DMS153 (cell line): ENCODE data around the gene OSM.
A peak's percentile ranks its signal among the peaks of the same experiment; 100 is the strongest.

Experiments used
- DNase-seq: peaks from one replicate; lab custom pipeline; 2025; lab: John Stamatoyannopoulos, UW

OSM gene

GRCh38 chr22:30266445-30267381 is at the start of gene OSM:
Gene OSM, minus strand, starts transcription at chr22:30266851. Its CDS starts 52 bp downstream, at chr22:30266799.
- no peak for DNase-seq

- DNase-seq, result no peak
Measured at GRCh38 chr22:30315962-30316576, 49.4 kb upstream of the OSM start.

GRCh38 chr22:30314915-30315314 is 48.3 kb upstream of the OSM start:
- DNase-seq, result no peak

- no peak for DNase-seq
Measured at GRCh38 chr22:30313527-30314363, 47.1 kb upstream of the OSM start.

GRCh38 chr22:30312053-30312452 is 45.4 kb upstream of the OSM start:
- DNase-seq, result no peak

GRCh38 chr22:30310881-30311771 is 44.5 kb upstream of the OSM start:
- DNase-seq, result no peak

- peak; percentile 38 for DNase-seq
Measured at GRCh38 chr22:30309951-30310741, 43.5 kb upstream of the OSM start.

- no peak for DNase-seq
Measured at GRCh38 chr22:30308518-30309230, 42.0 kb upstream of the OSM start.

GRCh38 chr22:30308093-30308492 is 41.4 kb upstream of the OSM start:
- DNase-seq, result no peak

- DNase-seq, result no peak
Measured at GRCh38 chr22:30307041-30307574, 40.5 kb upstream of the OSM start.

GRCh38 chr22:30306627-30307011 is 40.0 kb upstream of the OSM start:
- no peak for DNase-seq

- DNase-seq, result no peak
Measured at GRCh38 chr22:30305906-30306626, 39.4 kb upstream of the OSM start.

GRCh38 chr22:30305519-30305905 is 38.9 kb upstream of the OSM start:
- no peak for DNase-seq

- peak; percentile 51 for DNase-seq
Measured at GRCh38 chr22:30304495-30305244, 38.0 kb upstream of the OSM start.

- no peak for DNase-seq
Measured at GRCh38 chr22:30302810-30303138, 36.1 kb upstream of the OSM start.

GRCh38 chr22:30301995-30302809 is 35.6 kb upstream of the OSM start:
- DNase-seq, result no peak

GRCh38 chr22:30299322-30299721 is 32.7 kb upstream of the OSM start:
- no peak for DNase-seq
